Nephron progenitor cell (in vitro differentiated cells): ENCODE results near the gene RNF157.

Experiments
- DNase-seq: peaks from one replicate; pipeline ENCODE4 v3.0.0; 2021
- H3K27ac Mint-ChIP-seq: 2 replicates; pipeline ENCODE4 v1.8.0; 2021; ENCODE audit warnings: mild to moderate bottlenecking, moderate library complexity, mixed read lengths
- H3K27me3 Mint-ChIP-seq: 2 replicates; pipeline ENCODE4 v1.8.0; 2021; ENCODE audit warnings: mild to moderate bottlenecking, low read depth, mixed read lengths; ENCODE audit not compliant: poor library complexity
- H3K36me3 Mint-ChIP-seq: 2 replicates; pipeline ENCODE4 v1.8.0; 2021; ENCODE audit warnings: low read depth, mixed read lengths
- H3K4me1 Mint-ChIP-seq: 2 replicates; pipeline ENCODE4 v1.8.0; 2021; ENCODE audit warnings: mixed read lengths
- H3K4me3 Mint-ChIP-seq: 2 replicates; pipeline ENCODE4 v1.8.0; 2021; ENCODE audit warnings: mild to moderate bottlenecking, moderate library complexity, mixed read lengths
- H3K9me3 Mint-ChIP-seq: 2 replicates; pipeline ENCODE4 v1.8.0; 2021; ENCODE audit warnings: mild to moderate bottlenecking, moderate library complexity, mixed read lengths
- CTCF ChIP-seq: fragments of 200-600 bp; sonication (generic); IDR thresholded peaks from 2 replicates; pipeline ENCODE4 v1.5.0; 2021; ENCODE audit warnings: antibody characterized with exemption

The RNF157 gene

GRCh38 chr17:76121932-76122430 lies 118.3 kb downstream of the RNF157 start:
- H3K27ac Mint-ChIP-seq, result no peak overlapping the region
- no peak overlapping the region for H3K4me3 Mint-ChIP-seq

GRCh38 chr17:76120658-76121008 lies 119.7 kb downstream of the RNF157 start:
- no peak overlapping the region for H3K4me3 Mint-ChIP-seq
- peaks cover 33% of the 10 kb centered on the region for H3K4me1 Mint-ChIP-seq
- no peaks in the 10 kb centered on the region for H3K9me3 Mint-ChIP-seq
- no peak for DNase-seq
- peaks cover 19% of the 10 kb centered on the region for H3K27me3 Mint-ChIP-seq
- H3K36me3 Mint-ChIP-seq, result no peaks in the 10 kb centered on the region
- TF ChIP-seq CTCF, result no peak
- no peak overlapping the region for H3K27ac Mint-ChIP-seq

More at GRCh38 chr17:76121932-76122430, 118.3 kb downstream of the RNF157 start:
- no peaks in the 10 kb centered on the region for H3K36me3 Mint-ChIP-seq
- H3K4me1 Mint-ChIP-seq, result peaks cover 33% of the 10 kb centered on the region
- H3K27me3 Mint-ChIP-seq, result peaks cover 29% of the 10 kb centered on the region
- TF ChIP-seq CTCF, result no peak
- no peaks in the 10 kb centered on the region for H3K9me3 Mint-ChIP-seq
- DNase-seq, result no peak

- H3K4me3 Mint-ChIP-seq, result no peak overlapping the region
- no peak for DNase-seq
- H3K27ac Mint-ChIP-seq, result no peak overlapping the region
- no peaks in the 10 kb centered on the region for H3K36me3 Mint-ChIP-seq
- TF ChIP-seq CTCF, result no peak
- H3K27me3 Mint-ChIP-seq, result peaks cover 19% of the 10 kb centered on the region
- H3K4me1 Mint-ChIP-seq, result peaks cover 33% of the 10 kb centered on the region
- no peaks in the 10 kb centered on the region for H3K9me3 Mint-ChIP-seq
Observed at GRCh38 chr17:76119409-76120371, 120.6 kb downstream of the RNF157 start.

- peaks cover 11% of the 10 kb centered on the region for H3K27me3 Mint-ChIP-seq
- H3K36me3 Mint-ChIP-seq, result no peaks in the 10 kb centered on the region
- no peak for TF ChIP-seq CTCF
- H3K4me1 Mint-ChIP-seq, result peaks cover 12% of the 10 kb centered on the region
- H3K27ac Mint-ChIP-seq, result no peak overlapping the region
- peaks cover 7% of the 10 kb centered on the region for H3K9me3 Mint-ChIP-seq
- DNase-seq, result no peak
- H3K4me3 Mint-ChIP-seq, result no peak overlapping the region
Observed at GRCh38 chr17:76115138-76115754, 125.0 kb downstream of the RNF157 start.

- Mint-ChIP-seq H3K27ac (no peak overlapping the region), H3K36me3 (no peaks in the 10 kb centered on the region), H3K4me3 (no peak overlapping the region), H3K9me3 (peaks cover 7% of the 10 kb centered on the region), H3K4me1 (no peaks in the 10 kb centered on the region), H3K27me3 (peaks cover 1% of the 10 kb centered on the region)
- no peak for TF ChIP-seq CTCF
- DNase-seq, result no peak
Observed at GRCh38 chr17:76111956-76112355, 128.3 kb downstream of the RNF157 start.
